ENCODE results near the gene NECAP2. TPM values are rescaled to one million over a fixed set of nuclear protein-coding genes. Genes with fewer than 3 reads are reported as not detected.
"Not testable (repeated sequence)": the region's sequence is repeated elsewhere in the genome, so short reads cannot be mapped to it uniquely, and the experiment has no call there.

The NECAP2 gene
- total and polyA plus RNA-seq, 7 donors: 22.8 to 59.2 (median 38.0) TPM

DNA sequence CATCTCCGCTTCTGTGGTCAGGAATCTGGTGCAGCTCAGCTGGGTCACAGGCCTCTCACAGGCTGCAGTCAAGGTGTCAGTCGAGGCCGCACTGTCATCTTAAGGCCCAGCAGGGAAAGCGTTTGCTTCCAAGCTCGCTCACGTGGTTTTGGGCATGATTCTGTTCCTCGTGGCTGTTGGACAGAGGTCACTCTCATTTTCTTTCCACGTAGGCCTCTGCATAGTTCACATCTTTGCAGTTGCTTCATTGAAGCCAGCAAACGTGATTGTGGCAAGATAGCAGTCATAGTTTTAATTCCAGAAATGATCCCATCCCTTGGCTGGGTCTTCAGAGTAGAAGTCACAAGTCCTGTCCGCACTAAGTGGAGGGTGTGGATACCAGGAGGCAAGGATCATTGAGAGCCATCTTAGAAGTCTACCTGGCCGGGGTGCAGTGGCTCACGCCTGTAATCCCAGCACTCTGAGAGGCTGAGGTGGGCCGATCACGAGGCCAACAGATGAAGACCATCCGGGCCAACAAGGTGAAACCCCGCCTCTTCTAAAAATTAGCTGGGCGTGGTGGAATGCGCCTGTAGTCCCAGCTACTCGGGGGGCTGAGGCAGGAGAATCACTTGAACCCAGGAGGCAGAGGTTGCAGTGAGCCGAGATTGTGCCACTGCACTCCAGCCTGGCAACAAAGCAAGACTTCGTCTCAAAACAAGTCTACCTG lies 24.5 kb downstream of the NECAP2 start:
- intact Hi-C loops (cut with DNase I): no loop called here
- 92 to 95% methylated on average over 21 of the region's 21 CpGs for WGBS, 2 donors
- no peak for DNase-seq

DNA sequence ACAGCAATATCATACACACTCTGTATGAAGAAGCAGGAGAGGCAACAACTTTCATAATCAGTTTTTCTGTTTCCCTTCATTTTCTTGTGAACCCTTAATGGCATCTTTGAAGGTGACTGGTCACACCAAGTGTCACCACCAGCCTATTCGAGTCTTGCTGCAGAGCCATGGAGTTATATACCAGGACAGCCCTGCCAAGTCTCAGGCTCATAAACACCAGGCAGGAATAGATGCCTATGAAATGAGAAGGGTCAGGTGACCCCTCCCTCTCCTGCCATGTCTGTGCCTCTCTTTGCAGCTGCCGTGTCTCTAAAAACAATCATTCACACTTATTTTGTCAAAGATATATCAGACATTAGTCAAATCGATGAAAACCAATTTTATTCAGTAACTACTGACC lies 28.0 kb downstream of the NECAP2 start:
- Histone ChIP-seq H3K27me3 (no peaks in the 10 kb centered on the region), H3K9me3 (no peaks in the 10 kb centered on the region), H3K36me3 (peaks cover 0 to 10% (median 3%) of the 10 kb centered on the region in 4 donors), H3K27ac (no peak overlapping the region), H3K4me1 (no peaks in the 10 kb centered on the region), H3K4me3 (no peak overlapping the region)
- TF ChIP-seq EP300 (IDR thresholded peaks at IDR 0.05) (no peak), POLR2A (IDR thresholded peaks at IDR 0.05) (no peak), POLR2AphosphoS5 (IDR thresholded peaks at IDR 0.05) (no peak)
- TF ChIP-seq, protein P1, sequence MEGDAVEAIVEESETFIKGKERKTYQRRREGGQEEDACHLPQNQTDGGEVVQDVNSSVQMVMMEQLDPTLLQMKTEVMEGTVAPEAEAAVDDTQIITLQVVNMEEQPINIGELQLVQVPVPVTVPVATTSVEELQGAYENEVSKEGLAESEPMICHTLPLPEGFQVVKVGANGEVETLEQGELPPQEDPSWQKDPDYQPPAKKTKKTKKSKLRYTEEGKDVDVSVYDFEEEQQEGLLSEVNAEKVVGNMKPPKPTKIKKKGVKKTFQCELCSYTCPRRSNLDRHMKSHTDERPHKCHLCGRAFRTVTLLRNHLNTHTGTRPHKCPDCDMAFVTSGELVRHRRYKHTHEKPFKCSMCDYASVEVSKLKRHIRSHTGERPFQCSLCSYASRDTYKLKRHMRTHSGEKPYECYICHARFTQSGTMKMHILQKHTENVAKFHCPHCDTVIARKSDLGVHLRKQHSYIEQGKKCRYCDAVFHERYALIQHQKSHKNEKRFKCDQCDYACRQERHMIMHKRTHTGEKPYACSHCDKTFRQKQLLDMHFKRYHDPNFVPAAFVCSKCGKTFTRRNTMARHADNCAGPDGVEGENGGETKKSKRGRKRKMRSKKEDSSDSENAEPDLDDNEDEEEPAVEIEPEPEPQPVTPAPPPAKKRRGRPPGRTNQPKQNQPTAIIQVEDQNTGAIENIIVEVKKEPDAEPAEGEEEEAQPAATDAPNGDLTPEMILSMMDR (IDR thresholded peaks at IDR 0.05): no peak
- DNase-seq: no peak
- WGBS, 2 donors: 78 to 79% methylated on average over 3 of the region's 3 CpGs
- intact Hi-C loops (cut with DNase I): no loop called here

More for the DNA sequence above, 24.5 kb downstream of the NECAP2 start:
- Histone ChIP-seq H3K36me3 (peaks cover 0 to 17% (median 0%) of the 10 kb centered on the region in 4 donors), H3K27ac (no peak overlapping the region), H3K9me3 (no peaks in the 10 kb centered on the region), H3K4me1 (no peaks in the 10 kb centered on the region), H3K27me3 (no peaks in the 10 kb centered on the region), H3K4me3 (no peak overlapping the region)
- no peak for TF ChIP-seq POLR2A (IDR thresholded peaks at IDR 0.05)
- TF ChIP-seq, protein P1 (IDR thresholded peaks at IDR 0.05): no peak
- no peak for TF ChIP-seq EP300 (IDR thresholded peaks at IDR 0.05)
- no peak for TF ChIP-seq POLR2AphosphoS5 (IDR thresholded peaks at IDR 0.05)

DNA sequence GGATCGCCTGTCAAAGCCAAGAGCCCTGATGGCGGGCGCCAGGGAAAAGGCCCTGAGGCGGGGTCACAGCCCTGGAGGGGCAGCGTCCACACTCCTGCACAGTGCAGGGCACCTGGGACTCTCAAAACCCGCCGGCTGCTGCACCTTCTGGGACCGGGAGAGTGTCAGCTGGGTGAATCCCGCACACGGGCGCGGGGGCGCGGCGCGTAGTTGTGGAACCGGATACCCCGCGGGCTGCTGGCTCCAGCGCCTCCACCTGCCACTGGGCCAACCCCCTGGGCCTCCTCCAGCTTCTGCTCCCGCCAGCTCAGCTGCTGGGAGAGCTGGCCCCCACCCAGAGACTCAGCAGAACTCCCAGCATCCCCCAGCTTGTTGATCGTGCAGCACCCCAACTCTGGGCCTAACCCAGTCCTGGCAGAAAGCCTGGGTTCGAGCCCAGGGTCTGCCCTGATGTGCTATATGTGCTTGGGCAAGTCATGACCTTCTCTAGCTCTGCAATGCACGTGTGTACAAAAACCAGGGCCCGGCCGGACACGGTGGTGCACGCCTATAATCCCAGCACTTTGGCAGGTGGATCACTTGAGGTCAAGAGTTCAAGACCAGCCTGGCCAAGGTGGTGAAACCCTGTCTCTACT lies 33.8 kb downstream of the NECAP2 start:
- no peak overlapping the region for H3K27ac ChIP-seq
- H3K9me3 ChIP-seq: no peaks in the 10 kb centered on the region
- 94 to 95% methylated on average over 28 of the region's 28 CpGs for WGBS, 2 donors
- H3K27me3 ChIP-seq: no peaks in the 10 kb centered on the region
- no peak overlapping the region for H3K4me3 ChIP-seq
- DNase-seq: peak; percentile 60
- H3K4me1 ChIP-seq: no peaks in the 10 kb centered on the region
- TF ChIP-seq, protein P1 (IDR thresholded peaks at IDR 0.05): no peak
- TF ChIP-seq EP300 (IDR thresholded peaks at IDR 0.05) (no peak), POLR2A (IDR thresholded peaks at IDR 0.05) (no peak)
- peaks cover 22 to 62% (median 46%) of the 10 kb centered on the region in 4 donors for H3K36me3 ChIP-seq
- intact Hi-C loops (cut with DNase I): no loop called here

DNA sequence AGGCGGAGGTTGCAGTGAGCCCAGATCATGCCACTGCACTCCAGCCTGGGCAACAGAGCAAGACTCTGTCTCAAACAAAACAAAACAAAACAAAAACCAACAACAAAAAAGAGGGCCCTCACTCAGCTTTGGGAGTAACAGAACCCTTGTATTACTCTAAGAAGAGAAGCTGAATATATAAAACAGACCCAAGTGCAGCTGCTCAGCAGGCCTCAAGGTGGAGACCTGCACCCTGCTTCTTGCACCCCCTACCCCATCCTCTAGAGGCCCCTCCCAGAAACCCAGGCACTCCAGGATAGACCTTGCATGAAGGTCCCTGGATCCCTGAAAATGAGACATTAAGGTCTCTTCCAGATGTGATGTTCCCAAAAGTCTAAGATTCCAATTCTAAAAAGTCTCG lies 34.4 kb downstream of the NECAP2 start:
- H3K9me3 ChIP-seq; H3K27ac ChIP-seq; H3K4me3 ChIP-seq; H3K27me3 ChIP-seq; DNase-seq; intact Hi-C loops (cut with DNase I); H3K4me1 ChIP-seq: not testable (repeated sequence)
- WGBS, 2 donors: 95% methylated on average over 2 of the region's 2 CpGs
- H3K36me3 ChIP-seq: peaks cover 22 to 65% (median 46%) of the 10 kb centered on the region in 4 donors

DNA sequence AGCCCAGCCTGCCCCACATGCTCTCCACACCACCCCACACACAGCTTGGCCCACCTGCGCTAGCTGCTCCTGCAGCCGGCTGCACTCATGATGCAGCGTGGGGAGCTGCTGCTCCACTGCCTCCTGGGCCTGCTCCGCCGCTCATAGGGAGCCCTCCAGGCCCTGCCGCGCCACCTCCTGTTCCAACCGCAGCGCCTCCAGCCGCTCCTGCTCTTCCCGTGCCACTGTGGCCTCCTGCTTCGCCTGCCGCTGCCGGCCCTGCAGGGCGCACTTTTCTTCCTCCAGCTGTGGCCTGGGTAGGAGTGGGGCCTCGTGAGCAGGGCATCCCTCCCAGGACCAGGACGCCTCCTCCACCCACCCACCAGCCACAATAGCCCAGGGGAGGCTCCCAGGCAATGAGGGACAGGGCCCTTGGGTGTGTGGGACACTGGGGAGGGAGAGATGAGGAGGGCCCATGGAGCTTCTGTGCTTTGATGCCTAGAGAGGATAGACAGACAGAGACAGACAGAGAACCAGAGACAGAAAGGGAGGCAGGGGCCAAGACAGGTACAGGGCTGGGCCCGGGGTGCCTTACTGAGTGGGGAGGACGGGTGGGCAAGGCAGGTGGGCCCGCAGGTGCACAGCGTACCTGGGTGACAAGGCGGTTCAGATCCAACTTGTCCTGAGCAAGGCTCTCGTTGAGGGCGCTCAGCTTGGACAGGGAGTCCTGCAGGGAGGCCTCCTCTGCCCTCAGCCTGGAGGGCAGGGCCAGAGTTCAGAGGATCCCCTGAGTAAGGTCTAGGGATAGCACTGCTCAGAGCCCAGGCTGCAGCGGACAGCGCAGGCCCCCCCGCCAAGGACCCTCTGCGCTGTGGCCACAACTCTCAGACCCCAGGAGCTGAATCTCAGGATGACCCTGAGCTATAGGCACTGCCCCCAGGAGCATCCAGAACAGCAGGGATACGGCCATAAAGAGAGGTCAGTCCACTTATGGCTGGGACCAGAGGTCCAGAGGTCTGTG lies 35.5 kb downstream of the NECAP2 start:
- WGBS, 2 donors: 92 to 94% methylated on average over 28 to 29 of the region's 29 CpGs
- H3K4me3 ChIP-seq; H3K27me3 ChIP-seq; intact Hi-C loops (cut with DNase I); H3K27ac ChIP-seq; H3K4me1 ChIP-seq; H3K9me3 ChIP-seq: not testable (repeated sequence)
- DNase-seq: peak; percentile 46
- peaks cover 22 to 77% (median 55%) of the 10 kb centered on the region in 4 donors for H3K36me3 ChIP-seq
